Measurements from ENCODE around the gene SHB.

DNA sequence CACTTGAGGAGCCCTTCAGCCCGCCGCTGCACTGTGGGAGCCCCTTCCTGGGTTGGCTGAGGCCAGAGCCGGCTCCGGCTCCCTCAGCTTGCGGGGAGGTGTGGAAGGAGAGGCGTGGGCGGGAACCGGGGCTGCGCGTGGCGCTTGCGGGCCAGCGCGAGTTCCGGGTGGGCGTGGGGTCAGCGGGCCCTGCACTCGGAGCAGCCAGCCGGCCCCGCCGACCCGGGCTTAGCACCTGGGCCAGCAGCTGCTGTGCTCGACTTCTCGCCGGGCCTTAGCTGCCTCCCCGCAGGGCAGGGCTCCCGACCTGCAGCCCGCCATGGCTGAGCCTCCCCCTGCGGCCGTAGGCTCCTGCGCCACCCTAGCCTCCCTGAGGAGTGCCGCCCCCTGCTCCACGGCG, 6.2 kb upstream of the SHB start:
- TF ChIP-seq CTCF (IDR thresholded peaks at IDR 0.05; ENCODE audit: low read depth, low read length), result no peak
- no peak for TF ChIP-seq EZH2phosphoT487 (IDR thresholded peaks at IDR 0.05; ENCODE audit: low read depth)
